BLaER1 (cell line): Measurements from ENCODE around the gene AKAP6.

Experiments
- H3K27ac ChIP-seq: shearing (Covaris generic); formaldehyde crosslinking; 2 replicates; pipeline ENCODE4 v1.8.1; 2022
- H3K27me3 ChIP-seq: shearing (Covaris generic); formaldehyde crosslinking; 2 replicates; pipeline ENCODE4 v1.8.1; 2022
- H3K36me3 ChIP-seq: shearing (Covaris generic); formaldehyde crosslinking; 2 replicates; pipeline ENCODE4 v1.8.1; 2022
- H3K4me1 ChIP-seq: shearing (Covaris generic); formaldehyde crosslinking; 2 replicates; pipeline ENCODE4 v1.8.1; 2022
- H3K4me2 ChIP-seq: shearing (Covaris generic); formaldehyde crosslinking; 2 replicates; pipeline ENCODE4 v1.8.1; 2022
- H3K4me3 ChIP-seq: shearing (Covaris generic); formaldehyde crosslinking; 2 replicates; pipeline ENCODE4 v1.8.1; 2022
- H3K9ac ChIP-seq: shearing (Covaris generic); formaldehyde crosslinking; 2 replicates; pipeline ENCODE4 v1.8.1; 2022
- H3K9me3 ChIP-seq: shearing (Covaris generic); formaldehyde crosslinking; 2 replicates; pipeline ENCODE4 v1.8.1; 2022
- H4K20me1 ChIP-seq: shearing (Covaris generic); formaldehyde crosslinking; 2 replicates; pipeline ENCODE4 v1.8.1; 2022
- Cebpa-rat ChIP-seq: shearing (Covaris generic); IDR thresholded peaks from 2 replicates; pipeline ENCODE4 v1.8.1; 2022

The AKAP6 gene

GRCh38 chr14:32330351-32331111, 1.4 kb downstream of the AKAP6 start:
- no peak overlapping the region for H3K4me2 ChIP-seq
- H3K36me3 ChIP-seq = no peaks in the 10 kb centered on the region
- H3K4me1 ChIP-seq = no peaks in the 10 kb centered on the region
- H3K9me3 ChIP-seq = no peaks in the 10 kb centered on the region
- no peak overlapping the region for H3K4me3 ChIP-seq
- TF ChIP-seq Cebpa-rat = no peak
- H3K27ac ChIP-seq = no peak overlapping the region
- H3K27me3 ChIP-seq = no peaks in the 10 kb centered on the region
- no peaks in the 10 kb centered on the region for H4K20me1 ChIP-seq
- no peak overlapping the region for H3K9ac ChIP-seq

DNA sequence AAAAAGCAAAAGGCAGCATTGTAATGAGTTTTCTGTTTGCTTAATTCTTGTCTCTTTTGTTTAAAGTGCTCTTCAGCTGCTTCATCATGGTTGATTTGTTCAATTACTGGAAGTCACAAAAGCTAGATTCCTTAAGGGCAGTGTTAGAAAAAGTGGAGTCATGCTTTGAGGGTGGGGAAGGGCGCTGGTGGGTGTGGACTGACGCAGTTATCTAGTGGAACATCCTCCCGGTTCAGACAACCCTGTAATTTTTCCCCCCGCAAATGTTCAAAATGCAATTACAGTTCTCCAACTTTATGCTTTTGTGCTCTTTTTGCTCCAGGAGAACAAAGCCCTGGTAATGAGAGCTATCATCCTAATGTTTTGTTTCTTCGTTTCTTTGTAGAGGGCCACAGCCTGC, 2.1 kb downstream of the AKAP6 start:
- Histone ChIP-seq H3K4me2 (no peak overlapping the region), H3K9me3 (no peaks in the 10 kb centered on the region), H3K27me3 (no peaks in the 10 kb centered on the region), H3K9ac (no peak overlapping the region), H4K20me1 (no peaks in the 10 kb centered on the region), H3K4me3 (no peak overlapping the region), H3K27ac (no peak overlapping the region), H3K36me3 (no peaks in the 10 kb centered on the region), H3K4me1 (no peaks in the 10 kb centered on the region)
- no peak for TF ChIP-seq Cebpa-rat

DNA sequence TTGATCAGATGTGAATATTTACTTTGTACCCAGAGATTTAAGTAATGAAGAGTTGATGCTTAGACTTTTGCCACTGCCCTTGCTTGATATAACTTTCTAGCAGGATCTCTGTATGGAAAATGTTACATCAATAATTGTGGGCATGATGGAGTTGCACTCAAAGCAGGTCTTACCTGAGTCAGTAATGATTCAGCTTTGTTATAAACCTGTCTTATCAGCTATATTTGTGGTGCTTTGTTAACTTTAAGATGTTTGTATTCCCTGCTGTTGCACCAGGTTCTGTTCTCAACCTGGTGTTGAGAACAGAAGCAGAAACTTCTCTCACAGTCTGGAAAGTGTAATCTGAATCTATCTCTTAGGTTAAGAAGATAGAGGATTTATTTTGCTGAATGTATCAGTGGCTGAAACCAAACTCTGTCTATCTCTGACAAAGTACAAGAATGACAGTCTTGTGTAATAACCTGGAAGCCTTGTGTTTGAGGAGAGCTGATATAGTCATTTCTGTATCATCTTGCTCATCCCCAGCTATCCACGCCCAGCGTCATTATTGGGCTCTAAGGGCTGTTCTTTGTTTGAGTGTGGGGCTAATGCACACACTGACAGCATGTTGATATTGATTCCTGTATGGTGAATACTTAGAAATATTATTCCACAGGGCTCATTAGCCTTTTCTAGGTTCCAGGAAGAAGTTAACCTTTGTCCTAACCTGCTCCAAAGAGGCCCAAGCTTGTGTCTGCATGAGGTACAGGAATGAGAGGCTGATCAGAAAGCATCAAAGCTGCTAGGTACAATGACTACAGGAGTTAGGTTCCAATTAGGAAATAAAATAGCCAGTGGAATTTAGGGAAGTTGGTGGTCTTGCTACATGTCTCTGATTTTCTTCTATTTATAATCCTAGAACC, 3.6 kb downstream of the AKAP6 start:
- H3K9ac ChIP-seq = no peak overlapping the region
- H3K4me2 ChIP-seq = no peak overlapping the region
- H3K4me1 ChIP-seq = no peaks in the 10 kb centered on the region
- no peaks in the 10 kb centered on the region for H4K20me1 ChIP-seq
- H3K4me3 ChIP-seq = no peak overlapping the region
- H3K9me3 ChIP-seq = no peaks in the 10 kb centered on the region
- H3K36me3 ChIP-seq = no peaks in the 10 kb centered on the region
- TF ChIP-seq Cebpa-rat = no peak
- H3K27me3 ChIP-seq = no peaks in the 10 kb centered on the region
- no peak overlapping the region for H3K27ac ChIP-seq

DNA sequence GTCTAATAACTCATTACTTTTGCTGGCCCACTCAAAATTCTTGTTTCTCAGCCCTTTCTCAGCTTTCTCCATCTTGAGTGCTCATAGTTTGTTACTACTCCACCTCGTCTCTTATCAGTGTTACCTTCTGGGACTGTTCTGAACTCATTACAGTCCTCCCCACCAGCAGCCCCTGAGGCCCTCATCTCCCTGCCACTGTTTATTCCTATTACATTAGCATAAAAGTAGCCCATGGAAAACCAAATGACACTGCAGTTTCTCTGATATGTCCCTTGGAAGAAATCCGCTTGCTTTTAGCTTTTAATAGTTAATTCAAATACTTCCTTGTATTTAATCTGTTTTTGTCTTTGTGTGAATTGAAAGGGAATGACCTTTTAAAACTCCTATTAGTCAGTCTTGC, 7.6 kb downstream of the AKAP6 start:
- Histone ChIP-seq H3K27ac (no peak overlapping the region), H3K4me2 (no peak overlapping the region), H3K9ac (no peak overlapping the region), H3K27me3 (no peaks in the 10 kb centered on the region), H3K36me3 (no peaks in the 10 kb centered on the region), H3K4me1 (no peaks in the 10 kb centered on the region), H3K9me3 (no peaks in the 10 kb centered on the region), H4K20me1 (no peaks in the 10 kb centered on the region), H3K4me3 (no peak overlapping the region)
- no peak for TF ChIP-seq Cebpa-rat

GRCh38 chr14:32337759-32338158, 8.7 kb downstream of the AKAP6 start:
- no peak overlapping the region for H3K4me3 ChIP-seq
- no peaks in the 10 kb centered on the region for H3K36me3 ChIP-seq
- no peaks in the 10 kb centered on the region for H3K4me1 ChIP-seq
- no peak overlapping the region for H3K4me2 ChIP-seq
- no peak overlapping the region for H3K9ac ChIP-seq
- H3K27ac ChIP-seq = no peak overlapping the region
- no peaks in the 10 kb centered on the region for H4K20me1 ChIP-seq
- no peaks in the 10 kb centered on the region for H3K9me3 ChIP-seq
- TF ChIP-seq Cebpa-rat = no peak
- no peaks in the 10 kb centered on the region for H3K27me3 ChIP-seq

- Histone ChIP-seq H3K4me3 (no peak overlapping the region), H3K27me3 (no peaks in the 10 kb centered on the region), H3K9me3 (no peaks in the 10 kb centered on the region), H3K4me1 (no peaks in the 10 kb centered on the region), H3K4me2 (no peak overlapping the region), H4K20me1 (no peaks in the 10 kb centered on the region), H3K9ac (no peak overlapping the region), H3K27ac (no peak overlapping the region), H3K36me3 (no peaks in the 10 kb centered on the region)
- no peak for TF ChIP-seq Cebpa-rat
These were observed 10.1 kb downstream of the AKAP6 start for GRCh38 chr14:32339188-32339587.

DNA sequence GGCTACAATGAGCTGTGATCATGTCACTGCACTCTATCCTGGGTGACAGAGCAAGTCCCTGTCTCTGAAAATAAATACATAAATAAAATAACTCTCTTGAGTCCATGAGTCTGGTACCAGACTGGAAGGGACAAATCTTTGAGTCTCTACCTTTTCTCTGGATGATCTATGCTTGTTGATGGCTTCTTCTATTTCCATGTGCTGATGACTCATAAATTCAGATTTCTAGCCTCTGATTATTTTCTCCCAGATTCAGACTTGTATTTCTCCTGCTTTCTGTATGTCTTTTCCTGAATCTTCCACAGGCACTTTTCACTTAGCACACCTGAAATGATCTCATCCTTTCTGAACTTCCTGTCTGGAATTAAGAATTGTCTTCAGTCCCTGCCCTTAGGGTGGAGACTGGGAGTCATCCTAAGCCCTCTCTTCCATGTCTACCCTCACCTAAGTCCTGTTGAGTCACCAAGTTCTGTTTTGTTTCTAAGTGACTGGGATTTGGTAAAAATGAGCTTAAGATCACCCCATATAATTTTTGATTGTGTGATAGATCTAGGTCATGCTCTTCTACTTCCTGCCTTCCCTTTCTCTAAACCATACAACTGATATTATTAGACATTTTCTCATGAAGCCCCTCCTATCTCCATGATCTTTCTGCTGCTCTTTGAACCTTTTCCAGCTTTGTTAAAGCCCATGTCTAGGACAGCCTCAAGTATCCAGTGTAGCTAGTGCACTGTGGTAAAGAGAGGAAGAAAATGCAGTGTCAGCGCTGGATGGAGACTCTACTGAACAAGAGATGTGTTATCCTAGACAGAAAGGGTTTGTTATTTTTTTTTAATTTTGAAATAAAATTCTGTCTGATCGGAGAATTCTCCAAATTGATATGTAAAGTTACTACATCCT, 13.1 kb downstream of the AKAP6 start:
- no peak for TF ChIP-seq Cebpa-rat
- H3K27ac ChIP-seq = no peak overlapping the region
- H3K4me1 ChIP-seq = no peaks in the 10 kb centered on the region
- no peaks in the 10 kb centered on the region for H3K36me3 ChIP-seq
- H3K4me2 ChIP-seq = no peak overlapping the region
- H3K27me3 ChIP-seq = no peaks in the 10 kb centered on the region
- H4K20me1 ChIP-seq = no peaks in the 10 kb centered on the region
- no peaks in the 10 kb centered on the region for H3K9me3 ChIP-seq
- H3K9ac ChIP-seq = no peak overlapping the region
- H3K4me3 ChIP-seq = no peak overlapping the region

DNA sequence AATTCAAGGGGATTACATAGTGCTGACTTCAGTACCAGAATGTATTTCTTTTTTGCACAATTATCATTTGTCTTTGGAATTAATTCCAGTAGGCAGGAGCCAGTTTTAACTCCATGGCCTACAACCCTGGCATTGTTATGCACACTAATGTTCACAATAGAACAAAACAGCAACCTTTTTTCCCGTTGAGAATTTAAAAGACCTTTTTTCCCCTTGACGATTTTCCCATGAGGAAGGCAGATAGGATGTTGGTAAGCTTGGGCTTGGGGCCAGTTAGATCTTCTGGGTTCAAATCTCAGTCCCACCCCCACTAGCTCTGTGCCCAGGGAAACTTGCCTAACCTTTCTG, 13.7 kb downstream of the AKAP6 start:
- Histone ChIP-seq H3K27ac (no peak overlapping the region), H3K27me3 (no peaks in the 10 kb centered on the region), H3K4me1 (no peaks in the 10 kb centered on the region), H3K36me3 (no peaks in the 10 kb centered on the region), H3K4me2 (no peak overlapping the region), H3K9me3 (no peaks in the 10 kb centered on the region), H4K20me1 (no peaks in the 10 kb centered on the region), H3K9ac (no peak overlapping the region), H3K4me3 (no peak overlapping the region)
- no peak for TF ChIP-seq Cebpa-rat

DNA sequence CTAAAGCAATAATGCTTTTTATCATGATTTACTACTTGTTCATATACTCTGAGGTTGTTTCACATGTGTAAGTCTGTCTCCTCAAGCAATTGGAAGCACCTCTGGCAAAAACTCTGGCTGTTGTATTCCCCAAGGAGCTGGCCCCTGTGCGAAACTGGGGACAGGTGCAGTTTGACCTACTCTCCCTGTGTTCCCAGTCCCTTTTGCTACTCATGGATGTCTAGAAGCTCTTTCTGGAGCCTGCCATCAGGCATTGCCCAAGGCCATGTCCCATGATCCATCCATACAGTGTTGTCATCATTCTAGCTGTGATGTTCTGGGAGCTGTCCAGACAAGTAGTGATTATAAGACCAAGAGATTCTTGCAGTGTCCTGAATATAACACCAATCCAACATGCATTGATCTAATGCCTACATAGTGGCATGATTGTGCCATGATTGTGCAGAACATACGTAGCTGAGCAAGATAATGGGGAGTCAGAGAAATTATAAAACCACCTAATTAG, 14.9 kb downstream of the AKAP6 start:
- Histone ChIP-seq H3K36me3 (no peaks in the 10 kb centered on the region), H3K27me3 (no peaks in the 10 kb centered on the region), H3K9ac (no peak overlapping the region), H3K27ac (no peak overlapping the region), H3K4me1 (no peaks in the 10 kb centered on the region), H3K4me2 (no peak overlapping the region), H3K9me3 (no peaks in the 10 kb centered on the region), H3K4me3 (no peak overlapping the region), H4K20me1 (no peaks in the 10 kb centered on the region)
- no peak for TF ChIP-seq Cebpa-rat
